Astrocyte of the cerebellum (primary cell): Measurements from ENCODE around the gene EPB41L1.

Source experiments
- DNase-seq: peaks from one replicate; pipeline ENCODE4 v3.0.0-alpha.2; 2011; ENCODE audit warnings: low read depth
- H3K4me3 ChIP-seq: 2 replicates; pipeline ENCODE4 v1.5.1; 2011; ENCODE audit warnings: mild to moderate bottlenecking, low read depth, low read length, moderate library complexity
- CTCF ChIP-seq: IDR thresholded peaks from 2 replicates; pipeline ENCODE4 v1.5.1; 2012; ENCODE audit warnings: low read length, low read depth, moderate library complexity, mild to moderate bottlenecking; ENCODE audit errors: missing control alignments
- in situ Hi-C: cut with HindIII; loops from 2 replicates; pipeline ENCODE4 v1.10.0; 2017; ENCODE audit warnings: low sequenced_read_pairs

Gene EPB41L1

GRCh38 chr20:36252511-36252910 lies 98.0 kb downstream of the EPB41L1 start:
- H3K4me3 ChIP-seq = no peak overlapping the region
- no peak for TF ChIP-seq CTCF
- DNase-seq = no peak
- in situ Hi-C loops = no loop called here

- no peak for DNase-seq
- in situ Hi-C loops = no loop called here
- TF ChIP-seq CTCF = no peak
- H3K4me3 ChIP-seq = no peak overlapping the region
Measured at GRCh38 chr20:36253036-36253435, 98.5 kb downstream of the EPB41L1 start.

DNA sequence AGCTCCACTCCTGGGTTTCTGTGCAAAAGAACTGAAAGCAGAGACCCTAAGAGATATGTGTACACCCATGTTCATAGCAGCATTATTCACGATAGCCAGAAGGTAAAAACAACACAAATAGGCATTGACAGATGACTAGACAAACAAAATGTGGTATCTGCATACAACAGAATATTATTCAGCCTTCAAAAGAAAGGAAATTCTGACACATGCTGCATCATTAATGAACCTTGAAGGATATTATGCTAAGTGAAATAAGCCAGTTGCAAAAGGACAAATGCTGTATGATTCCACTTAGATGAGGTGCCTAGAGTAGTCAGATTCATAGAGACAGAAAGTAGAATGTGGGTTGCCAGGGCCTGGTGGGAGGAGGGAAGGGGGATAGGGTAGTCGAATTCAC lies 99.5 kb downstream of the EPB41L1 start:
- no peak for DNase-seq
- in situ Hi-C loops = no loop called here
- H3K4me3 ChIP-seq = no peak overlapping the region
- TF ChIP-seq CTCF = no peak

DNA sequence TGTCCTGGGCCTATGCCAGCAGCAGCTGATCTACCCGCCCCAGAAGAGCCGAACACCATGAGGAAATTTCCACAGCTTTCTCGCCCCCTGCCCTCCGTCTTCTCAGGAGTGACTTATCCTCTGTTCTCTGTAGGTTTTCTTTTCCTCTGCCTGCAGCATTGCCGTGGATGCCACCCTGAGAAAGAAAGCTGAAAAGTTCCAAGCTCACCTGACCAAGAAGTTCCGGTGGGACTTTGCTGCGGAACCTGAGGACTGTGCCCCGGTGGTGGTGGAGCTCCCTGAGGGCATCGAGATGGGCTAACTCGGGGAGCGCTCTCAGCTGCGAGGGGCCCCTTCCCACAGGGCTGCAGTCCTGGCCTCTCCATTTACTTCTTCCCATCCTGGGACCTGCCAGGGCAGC lies 100.9 kb downstream of the EPB41L1 start:
- DNase-seq = no peak
- H3K4me3 ChIP-seq = no peak overlapping the region
- TF ChIP-seq CTCF = no peak
- in situ Hi-C loops = no loop called here

DNA sequence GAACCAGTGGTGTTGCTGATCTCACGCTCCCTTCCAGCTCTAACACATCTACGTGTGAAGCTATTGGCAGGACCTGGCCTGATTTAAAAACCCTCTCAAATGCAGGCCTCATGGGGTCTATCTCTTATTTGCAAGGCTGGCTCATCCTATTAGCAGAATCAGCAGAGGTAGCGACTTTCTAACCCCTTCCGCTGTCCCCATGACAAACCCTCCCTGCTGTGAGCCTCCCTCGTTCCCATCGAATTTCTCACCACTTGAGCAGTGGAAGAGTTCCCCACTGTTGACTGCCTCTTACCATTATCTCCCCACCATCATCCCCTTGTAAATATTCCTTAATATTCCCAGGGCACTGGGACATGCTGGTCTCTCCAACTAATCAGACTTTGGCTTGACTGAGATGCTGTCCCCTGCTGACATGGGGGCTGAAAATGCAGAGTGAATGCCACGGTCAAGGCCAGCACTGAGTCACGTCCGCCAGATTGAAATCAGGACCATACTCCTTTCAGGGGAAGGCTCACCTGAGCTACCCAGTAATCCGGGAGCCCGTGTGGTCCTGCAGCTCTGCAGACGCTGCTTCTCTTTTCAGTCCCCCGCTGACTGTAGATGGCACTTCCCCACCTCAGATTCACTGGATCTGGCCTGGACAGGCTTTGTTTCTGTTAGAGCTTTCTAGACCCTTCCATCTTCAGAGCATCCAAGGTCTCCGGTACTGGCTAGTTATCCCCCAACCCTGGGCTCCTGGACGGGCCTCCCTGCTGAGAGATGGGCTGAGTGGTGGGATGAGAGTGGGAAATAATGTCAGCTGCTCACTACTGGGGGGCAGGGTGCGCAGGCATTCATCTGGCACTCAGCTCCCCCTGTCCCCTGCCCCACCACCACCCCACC lies 104.9 kb downstream of the EPB41L1 start:
- DNase-seq = no peak
- in situ Hi-C loops = no loop called here
- TF ChIP-seq CTCF = no peak
- no peak overlapping the region for H3K4me3 ChIP-seq

GRCh38 chr20:36260316-36260715 lies 105.8 kb downstream of the EPB41L1 start:
- no peak overlapping the region for H3K4me3 ChIP-seq
- DNase-seq = no peak
- in situ Hi-C loops = no loop called here
- no peak for TF ChIP-seq CTCF
